ENCODE results near the gene TMED3.

DNA sequence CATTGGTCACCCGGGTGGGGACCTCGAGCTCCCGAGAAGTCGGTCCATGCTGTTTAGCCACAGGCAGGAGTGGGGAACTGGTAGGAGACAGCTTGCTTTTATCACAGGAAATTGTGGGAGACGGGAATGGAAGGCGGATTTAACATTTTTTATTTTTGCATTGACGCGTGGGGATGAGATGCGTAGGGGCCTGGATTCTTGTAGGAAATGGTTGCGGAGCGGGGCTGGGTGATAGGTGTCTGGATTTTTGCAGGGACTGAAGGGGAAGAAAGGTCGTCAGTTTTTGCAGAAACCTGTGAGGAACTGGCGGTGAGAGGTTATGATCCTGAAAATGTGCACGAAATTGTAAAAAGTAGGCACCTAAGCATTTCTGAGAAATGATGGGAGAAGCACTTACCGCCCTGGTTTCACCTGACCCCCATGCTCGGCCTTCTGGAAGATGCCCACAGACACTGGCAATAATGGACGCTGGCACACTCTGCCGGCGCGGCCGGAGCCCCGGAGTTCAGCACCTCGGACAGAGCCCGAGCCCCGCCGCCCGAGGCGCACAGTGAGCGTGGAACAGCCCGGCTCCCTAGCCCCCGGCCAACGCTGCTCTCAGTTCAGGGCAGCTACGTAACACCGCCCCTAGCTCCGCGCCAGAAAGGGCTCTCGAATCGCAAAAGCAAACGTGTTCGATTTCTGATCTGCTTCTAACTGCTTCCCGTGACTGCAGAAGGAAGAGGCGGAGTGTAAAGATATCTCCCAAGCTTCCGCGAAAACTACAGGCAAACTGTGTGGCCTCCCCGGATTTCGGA, 27.5 kb upstream of the TMED3 start:
- TF ChIP-seq, protein P1, sequence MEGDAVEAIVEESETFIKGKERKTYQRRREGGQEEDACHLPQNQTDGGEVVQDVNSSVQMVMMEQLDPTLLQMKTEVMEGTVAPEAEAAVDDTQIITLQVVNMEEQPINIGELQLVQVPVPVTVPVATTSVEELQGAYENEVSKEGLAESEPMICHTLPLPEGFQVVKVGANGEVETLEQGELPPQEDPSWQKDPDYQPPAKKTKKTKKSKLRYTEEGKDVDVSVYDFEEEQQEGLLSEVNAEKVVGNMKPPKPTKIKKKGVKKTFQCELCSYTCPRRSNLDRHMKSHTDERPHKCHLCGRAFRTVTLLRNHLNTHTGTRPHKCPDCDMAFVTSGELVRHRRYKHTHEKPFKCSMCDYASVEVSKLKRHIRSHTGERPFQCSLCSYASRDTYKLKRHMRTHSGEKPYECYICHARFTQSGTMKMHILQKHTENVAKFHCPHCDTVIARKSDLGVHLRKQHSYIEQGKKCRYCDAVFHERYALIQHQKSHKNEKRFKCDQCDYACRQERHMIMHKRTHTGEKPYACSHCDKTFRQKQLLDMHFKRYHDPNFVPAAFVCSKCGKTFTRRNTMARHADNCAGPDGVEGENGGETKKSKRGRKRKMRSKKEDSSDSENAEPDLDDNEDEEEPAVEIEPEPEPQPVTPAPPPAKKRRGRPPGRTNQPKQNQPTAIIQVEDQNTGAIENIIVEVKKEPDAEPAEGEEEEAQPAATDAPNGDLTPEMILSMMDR (conservative IDR thresholded peaks at IDR 0.05; ENCODE audit: low read depth, low read length): no peak
- TF ChIP-seq EZH2 (IDR thresholded peaks at IDR 0.05; ENCODE audit: low read length, unreplicated experiment): no peak
- TF ChIP-seq EZH2phosphoT487 (IDR thresholded peaks at IDR 0.05; ENCODE audit: borderline replicate concordance, low read length): no peak
